ENCODE data around the gene MGAT4B.
"Not testable (repeated sequence)": the region's sequence is repeated elsewhere in the genome, so short reads cannot be mapped to it uniquely, and the experiment has no call there.

Gene MGAT4B

DNA sequence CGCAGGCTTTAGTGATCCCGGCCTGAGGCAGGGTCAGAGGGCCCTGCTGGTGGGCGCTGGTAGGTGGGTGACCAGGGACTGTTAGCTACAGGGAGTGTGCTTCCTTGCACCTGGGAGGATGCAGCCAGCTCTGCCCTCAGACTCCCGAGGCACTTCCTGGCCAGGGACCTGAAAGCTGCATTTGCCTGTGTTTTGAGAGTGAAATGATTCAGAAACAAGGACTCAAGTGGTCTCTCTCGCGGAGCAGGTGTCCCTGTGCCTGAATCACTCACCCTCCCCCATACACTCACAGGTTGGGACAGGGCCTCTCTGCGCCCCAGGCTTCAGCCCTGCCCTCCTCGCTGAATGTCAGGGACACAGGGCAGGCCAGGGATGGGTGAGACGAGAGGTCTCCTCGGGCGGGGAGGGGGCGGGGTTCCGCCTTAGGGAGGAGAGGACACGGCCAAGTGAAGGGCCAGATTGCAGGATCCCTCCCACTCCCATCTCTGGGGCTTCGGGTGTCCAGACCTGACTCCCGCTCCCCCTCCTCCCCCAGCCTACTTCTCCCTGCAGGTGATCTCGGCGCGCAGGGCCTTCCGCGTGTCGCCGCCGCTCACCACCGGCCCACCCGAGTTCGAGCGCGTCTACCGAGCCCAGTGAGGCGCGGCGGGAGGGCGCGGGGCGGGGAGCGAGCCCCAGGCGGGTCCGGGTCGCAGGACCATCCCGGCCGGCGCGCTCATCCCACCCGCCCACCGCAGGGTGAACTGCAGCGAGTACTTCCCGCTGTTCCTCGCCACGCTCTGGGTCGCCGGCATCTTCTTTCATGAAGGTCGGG, 11.4 kb downstream of the MGAT4B start:
- DNase-seq (ENCODE audit: low read depth): no peak

DNA sequence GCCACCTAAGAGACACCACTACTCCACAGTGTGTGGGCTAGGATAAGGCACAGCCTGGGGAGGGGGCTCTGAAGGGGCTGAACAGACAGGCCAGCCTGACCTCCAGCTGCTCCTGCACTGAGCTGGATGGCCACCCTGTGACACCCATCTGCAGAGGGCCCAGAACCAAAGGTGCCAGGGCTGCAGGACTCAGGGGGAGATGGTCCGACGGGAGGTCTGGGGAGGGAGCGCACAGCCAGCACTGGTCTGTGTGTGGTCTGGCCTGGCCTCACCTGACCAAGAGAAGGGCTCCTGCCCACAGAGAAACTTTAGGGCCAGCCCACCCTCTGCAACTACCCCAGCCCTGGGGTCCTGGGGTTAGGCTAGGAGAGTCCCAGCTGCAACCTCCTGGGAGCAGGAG, 12.1 kb downstream of the MGAT4B start:
- no peak for DNase-seq (ENCODE audit: low read depth)

DNA sequence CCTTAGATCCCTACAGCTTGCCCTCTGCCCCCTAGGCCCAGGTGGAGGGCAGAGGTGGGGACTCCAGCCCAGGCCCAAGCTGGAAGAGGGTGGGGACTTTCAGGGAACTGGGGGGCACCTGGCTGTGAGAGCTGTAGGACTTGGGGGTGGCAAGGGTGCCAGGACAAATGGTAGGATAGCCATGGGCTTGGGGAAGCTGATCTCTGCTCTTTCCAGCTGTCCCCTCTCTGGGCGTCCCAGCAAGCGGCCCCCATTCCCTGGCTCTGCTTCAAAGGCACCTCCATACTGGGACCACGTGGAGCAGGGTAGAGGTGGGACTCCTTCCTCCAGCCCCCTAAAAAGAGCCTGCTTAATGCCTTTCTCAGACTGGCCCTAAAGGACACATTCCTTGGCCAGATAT, 12.5 kb downstream of the MGAT4B start:
- DNase-seq (ENCODE audit: low read depth): no peak

DNA sequence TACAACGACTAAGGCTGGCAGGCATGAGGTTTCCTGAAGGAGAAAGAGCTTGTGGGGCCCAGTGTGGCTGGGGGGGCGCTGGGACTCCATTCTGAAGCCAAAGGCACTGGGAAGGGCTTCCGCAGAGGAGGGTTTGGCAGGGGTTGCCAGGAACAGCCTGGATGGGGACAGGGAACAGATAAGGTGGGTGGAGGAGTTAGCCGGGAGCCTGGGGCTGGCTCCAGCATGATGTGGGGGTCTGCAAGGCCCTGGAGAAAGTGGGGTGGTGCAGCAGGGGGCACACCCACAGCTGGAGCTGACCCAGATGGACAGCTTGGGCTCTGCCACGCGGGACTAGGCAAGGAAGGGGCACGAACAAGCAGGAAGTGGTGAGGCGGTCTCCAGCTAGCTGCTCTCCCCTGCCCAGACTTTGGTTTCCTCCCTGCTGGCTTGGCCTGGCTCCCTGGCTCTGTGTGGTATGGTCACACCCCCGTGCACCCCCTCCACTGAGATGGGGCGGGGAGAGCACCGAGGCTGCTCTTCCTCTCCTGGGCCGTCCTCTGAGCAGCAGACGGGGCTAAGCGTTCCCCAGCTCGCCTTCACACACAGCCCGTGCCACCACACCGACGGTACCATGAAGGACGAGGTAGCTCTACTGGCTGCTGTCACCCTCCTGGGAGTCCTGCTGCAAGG, 13.1 kb downstream of the MGAT4B start, which contains the start of gene LTC4S:
TSS of gene LTC4S (plus strand) at position 519 of the 672 bp plus-strand sequence. CDS start at position 614, 95 bp downstream.
- no peak for DNase-seq (ENCODE audit: low read depth)

DNA sequence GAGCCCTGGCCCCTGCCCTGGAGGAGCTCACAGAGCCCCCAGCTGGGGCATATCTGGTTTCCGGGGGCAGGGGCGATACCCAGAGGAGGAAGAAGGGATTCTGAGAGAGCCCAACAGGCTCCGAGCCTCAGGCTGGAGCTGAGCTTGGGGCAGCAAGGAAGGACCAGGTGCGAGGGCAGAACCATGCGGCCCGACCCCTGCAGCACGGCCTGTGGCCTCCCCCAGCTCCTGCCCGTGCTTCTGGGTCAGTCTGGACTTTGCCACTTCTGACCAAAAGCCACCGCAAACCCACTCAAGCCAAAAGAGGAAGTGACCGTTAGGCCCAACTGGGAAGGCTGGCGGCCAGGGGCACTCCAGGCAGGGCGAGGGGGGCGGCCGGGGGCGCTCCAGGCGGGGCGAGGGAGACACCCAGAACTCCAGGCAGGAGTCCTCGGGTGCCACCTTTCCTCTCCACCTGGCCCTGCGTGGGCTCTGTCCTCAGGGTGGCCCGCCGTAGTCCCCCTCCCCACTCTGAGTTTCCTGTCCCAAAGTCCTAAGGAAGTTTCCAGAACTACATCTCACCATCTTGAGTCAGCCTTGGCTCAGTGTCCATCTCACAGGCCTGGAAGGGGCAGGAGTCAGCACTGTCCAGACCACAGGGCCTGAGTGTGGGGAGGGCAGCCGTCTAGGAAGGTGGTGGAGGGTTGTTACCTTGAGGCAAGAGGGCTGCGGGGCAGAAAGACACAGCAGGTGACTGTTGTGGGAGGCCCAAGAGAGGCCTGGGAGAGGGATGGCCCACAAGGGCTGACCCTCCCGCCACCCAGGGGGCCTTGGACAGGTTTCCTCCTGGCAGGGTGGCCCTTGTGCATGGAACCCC, 13.8 kb downstream of the MGAT4B start:
- DNase-seq (ENCODE audit: low read depth): no peak

DNA sequence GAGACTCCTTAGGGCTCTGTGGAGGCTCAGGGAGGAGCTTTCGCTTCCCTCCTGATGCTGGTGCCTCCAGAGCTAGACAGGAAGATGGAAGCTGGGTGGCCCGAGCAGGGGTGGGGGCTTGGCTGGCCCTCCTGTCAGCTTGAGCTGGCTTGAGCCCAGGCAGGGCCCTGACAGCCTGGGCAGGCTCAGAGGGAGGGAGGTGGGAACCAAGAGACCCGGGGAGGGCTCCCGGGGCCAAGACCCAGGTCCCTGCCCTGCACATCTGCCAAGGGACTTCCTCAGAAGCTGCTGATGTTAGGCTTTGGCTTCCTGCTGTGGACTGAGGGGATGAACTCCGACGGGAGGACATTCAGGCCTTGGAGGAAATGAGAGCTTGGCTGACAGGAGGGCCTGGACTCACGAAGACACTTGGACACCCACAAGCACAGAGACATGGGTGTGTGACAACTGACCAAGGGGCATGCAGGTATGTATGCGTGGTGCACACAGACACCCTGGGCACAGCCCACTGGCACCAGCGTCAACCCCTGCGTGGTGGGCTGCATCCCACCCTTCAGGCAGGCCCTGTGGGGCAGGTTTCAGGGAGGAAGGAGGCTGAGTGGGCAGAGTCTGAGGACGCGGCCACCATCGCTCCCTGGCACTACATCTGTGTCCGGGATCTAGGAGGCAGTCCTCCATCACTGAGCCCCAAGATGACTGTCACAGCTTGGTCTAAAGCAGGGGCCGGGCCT, 14.6 kb downstream of the MGAT4B start:
- no peak for DNase-seq (ENCODE audit: low read depth)

DNA sequence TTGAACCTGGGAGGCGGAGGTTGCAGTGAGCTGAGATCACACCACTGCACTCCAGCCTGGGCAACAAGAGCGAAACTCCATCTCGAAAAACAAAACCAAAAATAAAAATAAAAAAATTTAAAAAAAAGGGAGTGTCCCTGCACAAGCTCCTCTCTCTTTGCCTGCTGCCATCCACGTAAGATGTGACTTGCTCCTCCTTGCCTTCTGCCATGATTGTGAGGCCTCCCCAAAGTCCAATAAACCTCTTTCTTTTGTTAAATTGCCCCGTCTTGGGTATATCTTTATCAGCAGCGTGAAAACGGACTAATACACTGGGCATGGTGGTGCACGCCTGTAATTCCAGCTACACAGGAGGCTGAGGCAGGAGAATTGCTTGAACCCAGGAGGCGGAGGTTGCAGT, 17.4 kb downstream of the MGAT4B start:
- DNase-seq (ENCODE audit: low read depth): not testable (repeated sequence)

DNA sequence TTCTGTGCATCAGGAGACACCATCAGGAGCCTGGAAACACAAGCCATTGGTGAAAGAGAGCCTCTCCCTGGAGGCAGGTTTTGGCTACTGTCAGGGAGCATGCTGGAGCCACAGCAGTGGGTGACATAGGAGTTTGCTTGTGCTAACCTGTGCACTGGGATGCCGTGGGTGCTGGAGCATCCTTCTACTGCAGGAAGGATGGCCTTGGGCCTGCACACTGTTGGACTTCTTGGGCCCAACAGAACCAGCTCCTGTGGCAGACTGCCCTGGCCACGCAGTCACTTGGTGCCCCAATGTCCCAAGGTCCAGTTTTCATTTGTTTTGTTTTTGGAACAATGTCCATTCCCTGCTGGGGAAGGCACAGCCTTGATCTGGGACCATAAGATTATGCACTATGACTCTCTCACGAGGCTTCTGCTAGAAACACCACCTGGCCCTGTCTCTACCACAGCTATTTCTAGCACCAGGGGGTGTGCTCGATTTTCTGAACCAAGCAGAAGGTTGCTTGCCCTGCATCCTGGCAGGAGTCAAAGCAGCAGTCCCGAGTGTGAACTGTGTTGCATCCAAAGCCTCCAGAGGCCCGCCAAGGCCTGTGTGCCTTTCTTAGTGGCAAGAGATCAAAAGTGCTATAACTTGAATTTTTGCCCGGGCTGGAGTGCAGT, 18.3 kb downstream of the MGAT4B start:
- no peak for DNase-seq (ENCODE audit: low read depth)

DNA sequence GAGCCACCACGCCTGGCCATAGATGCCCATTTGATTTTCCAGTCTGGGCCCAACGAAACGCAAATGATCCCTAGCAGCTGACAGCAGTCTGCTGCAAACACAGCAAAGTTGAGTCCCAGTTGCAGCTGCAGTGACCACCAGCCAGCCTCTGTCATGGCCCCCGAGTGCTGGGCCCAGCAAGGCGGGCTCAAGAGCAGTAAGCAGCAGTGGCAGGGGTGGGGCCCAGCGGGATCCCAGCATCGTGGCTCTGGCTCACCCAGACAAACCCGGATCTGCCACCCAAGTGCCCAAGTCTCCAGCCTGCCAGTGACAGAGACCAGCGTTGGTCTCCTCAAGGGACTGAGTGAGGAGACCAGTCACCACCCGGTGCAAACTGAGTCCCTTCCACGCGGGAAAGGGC, 19.8 kb downstream of the MGAT4B start:
- no peak for DNase-seq (ENCODE audit: low read depth)

DNA sequence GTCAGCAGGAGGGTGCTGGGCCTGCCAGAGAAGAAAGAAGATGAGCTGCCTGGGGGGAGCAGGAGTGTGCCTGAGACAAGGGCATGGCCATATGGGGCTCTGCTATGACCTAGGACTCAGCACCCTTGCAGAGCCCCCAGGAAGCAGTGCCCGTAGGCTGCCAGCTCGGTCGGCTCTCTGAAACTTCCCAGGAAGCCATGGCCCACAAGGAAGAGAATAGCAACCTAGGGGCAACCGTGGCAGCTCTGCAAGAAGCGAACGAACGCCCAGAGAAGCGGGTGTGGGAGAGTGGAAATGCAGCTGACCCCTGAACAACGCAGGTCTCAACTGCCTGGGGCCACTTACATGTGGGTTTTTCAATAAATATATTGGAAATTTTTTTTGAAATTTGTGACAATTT, 23.5 kb downstream of the MGAT4B start:
- no peak for DNase-seq (ENCODE audit: low read depth)

DNA sequence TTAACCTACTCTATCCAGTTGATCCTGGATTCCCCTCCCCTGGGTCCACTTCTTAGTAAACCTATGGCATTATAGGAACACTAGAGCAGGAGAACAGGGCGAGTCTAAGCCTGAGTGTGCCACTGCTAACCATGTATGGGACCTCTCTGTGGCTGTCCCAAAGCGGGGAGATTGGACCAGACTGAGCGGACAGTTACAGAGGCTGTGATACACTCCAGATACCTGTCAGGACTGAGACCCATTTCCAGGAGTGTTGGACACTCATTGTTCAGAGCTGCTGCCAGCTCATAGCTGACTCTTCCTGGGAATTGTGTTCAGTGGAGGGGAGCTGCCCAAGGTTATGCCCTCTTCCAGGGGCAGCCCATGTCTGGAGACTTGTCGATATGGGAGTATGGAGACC, 24.8 kb downstream of the MGAT4B start:
- DNase-seq (ENCODE audit: low read depth): no peak

DNA sequence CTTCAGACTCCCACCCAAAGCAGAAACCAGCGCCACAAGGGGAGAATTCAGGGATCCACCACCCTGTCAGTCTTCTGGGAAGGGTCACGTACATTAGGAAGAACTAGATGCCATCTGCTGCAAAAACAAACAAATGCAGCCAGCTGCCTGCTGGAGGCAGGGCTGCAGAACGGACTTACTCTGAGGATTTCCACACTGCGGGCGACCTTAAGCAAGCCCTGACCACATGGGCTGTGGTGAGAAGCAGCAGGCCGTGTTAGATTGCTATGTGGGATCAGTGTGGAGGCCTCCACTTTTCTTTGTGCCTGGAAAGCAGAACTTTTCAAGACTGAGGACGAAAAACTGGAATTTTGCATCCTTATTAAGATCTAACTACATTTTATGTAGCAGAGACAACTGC, 26.3 kb downstream of the MGAT4B start:
- no peak for DNase-seq (ENCODE audit: low read depth)

DNA sequence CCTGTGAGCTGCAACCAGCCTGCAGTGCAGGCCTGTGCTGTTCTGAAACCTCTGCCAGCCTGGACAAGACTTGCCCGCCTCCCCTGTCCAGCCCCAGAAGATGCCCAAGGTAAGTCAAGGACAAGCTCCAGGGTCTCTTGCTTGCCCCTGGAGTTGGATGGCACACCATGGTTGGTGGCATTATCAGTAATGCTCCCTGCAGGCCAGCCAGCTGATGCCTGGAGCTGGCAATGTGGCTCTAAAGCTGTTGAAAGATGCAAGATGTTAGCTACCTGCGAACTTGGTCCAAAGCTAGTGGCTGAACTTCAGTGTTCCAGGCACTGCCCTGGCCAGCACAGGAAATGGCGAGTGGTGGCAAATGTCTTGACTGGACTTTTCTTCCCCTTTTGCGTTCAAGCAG, 26.8 kb downstream of the MGAT4B start:
- no peak for DNase-seq (ENCODE audit: low read depth)

DNA sequence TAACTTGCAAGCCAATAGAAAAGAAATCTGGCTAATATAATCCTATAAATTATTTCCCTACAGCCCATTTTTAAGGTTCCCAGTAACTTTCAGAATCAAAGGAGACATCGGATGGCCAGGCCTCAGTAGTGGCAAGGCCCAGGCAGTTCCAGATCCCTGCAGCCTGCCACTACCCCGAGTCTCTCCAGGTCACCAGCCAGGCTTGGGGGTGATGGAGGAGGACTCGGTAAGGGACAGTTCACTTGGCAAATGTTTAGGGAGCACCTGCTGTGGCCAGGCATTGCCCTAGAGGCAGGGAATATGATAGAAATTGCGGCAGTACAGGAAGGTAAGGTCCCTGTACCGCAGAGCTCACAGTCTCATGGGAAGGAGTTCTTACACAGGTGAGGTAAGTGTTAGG, 28.1 kb downstream of the MGAT4B start:
- no peak for DNase-seq (ENCODE audit: low read depth)

DNA sequence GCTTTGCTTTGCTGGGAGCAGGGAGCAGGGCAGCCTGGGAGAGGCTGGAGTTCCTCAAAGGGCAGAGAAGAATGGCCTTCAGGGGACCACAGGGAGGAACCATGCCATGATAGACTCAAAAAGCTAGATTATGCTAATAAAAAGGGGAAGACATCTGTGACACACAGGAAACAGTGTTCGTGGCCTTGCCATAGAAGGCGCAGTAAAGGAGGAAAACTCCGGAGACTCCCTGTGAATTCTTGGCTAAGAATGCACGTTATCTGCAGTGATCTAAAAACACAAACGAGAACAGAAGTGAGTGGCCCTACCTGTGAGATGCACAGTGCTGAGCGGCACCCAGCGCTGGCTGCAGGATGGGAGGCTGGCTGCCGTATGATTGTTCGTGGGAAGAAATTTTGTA, 28.8 kb downstream of the MGAT4B start:
- DNase-seq (ENCODE audit: low read depth): no peak

DNA sequence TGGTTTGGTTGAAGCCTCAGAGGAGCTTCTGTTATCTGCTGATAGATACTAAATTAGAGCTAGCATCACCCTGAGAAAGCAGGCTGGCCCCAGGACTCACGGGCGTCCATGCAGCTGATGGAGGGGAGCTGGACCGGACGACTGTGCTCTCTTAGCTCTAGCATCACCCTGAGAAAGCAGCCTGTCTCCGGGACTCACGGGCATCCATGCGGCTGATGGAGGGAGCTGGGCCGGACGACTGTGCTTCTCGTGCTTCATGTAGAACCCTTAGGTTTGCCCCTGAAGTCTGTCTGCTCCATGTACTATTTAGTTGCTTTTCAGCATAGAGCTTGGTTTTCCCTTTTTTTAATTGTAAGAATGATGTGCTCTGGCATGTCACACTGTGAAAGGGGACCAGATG, 29.2 kb downstream of the MGAT4B start:
- no peak for DNase-seq (ENCODE audit: low read depth)

DNA sequence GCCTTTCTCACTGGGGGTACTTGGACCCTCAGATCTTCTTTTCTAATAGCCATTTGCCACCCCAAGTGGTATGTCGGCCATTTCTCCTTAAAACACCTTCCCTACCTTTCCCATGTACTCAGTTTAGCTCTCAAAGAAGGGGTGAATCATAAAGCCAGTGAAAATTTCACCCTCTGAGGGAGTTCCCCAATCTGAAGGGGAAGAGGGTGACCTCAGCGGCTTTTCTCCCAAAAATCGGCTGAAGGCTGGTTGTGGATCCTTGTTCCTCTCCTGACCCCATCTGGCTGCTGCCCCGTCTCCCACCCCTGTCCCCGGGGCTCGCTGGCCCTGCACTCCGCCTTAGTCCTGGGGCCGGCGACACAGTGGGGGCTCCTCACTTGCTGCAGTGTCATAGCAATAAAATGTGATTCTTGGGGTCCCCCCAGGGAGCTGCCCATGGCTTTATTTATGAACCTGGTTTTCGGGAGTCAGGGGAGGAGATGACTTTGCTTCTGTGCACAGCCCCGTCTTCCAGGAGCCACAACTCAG, 30.2 kb downstream of the MGAT4B start:
- DNase-seq (ENCODE audit: low read depth): no peak

DNA sequence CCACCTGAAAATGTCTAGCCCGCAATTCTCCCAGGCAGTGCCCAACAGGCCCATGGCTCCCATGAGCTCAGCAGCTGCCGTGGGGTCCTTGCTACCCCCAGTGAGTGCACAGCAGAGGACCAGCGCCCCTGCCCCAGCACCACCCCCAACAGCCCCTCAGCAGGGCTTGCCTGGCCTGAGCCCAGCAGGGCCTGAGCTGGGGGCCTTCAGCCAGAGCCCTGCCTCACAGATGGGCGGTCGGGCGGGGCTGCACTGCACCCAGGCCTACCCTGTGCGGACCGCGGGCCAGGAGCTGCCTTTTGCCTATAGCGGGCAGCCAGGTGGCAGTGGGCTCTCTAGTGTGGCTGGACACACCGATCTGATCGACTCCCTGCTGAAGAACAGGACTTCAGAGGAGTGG, 32.2 kb downstream of the MGAT4B start:
- DNase-seq (ENCODE audit: low read depth): no peak

DNA sequence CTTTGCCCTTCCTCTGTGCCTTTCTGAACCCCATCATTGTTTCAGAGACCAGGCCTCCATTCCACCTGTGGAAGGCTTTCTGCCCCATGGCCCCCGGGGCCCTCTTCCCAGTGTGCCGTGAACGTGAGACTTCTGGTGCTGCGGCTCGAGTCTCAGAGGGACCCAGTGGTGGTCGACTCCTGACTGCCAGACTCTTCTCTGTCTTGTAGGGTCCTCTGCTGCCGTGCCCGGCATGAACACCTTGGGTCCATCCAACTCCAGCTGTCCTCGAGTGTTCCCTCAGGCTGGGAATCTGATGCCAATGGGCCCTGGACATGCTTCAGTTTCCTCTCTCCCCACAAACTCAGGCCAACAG, 33.0 kb downstream of the MGAT4B start:
- DNase-seq (ENCODE audit: low read depth): no peak

DNA sequence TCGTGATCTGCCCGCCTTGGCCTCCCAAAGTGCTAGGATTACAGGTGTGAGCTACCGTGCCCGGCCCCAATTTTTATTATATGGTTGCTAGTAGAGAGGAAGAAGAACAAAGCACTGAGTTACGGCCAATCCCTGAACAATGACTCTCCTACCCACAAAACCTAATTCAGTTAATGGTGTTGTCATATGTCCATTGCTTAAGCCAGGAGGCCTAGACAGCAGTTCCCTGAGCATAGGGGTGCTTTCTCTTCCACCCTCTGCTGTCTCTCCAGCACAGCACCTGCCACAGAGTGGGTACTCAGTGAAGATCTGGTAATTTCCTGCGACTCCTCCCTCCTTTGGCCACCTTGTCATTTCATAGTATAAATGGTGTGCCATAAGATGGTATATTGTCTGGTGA, 34.3 kb downstream of the MGAT4B start:
- no peak for DNase-seq (ENCODE audit: low read depth)

DNA sequence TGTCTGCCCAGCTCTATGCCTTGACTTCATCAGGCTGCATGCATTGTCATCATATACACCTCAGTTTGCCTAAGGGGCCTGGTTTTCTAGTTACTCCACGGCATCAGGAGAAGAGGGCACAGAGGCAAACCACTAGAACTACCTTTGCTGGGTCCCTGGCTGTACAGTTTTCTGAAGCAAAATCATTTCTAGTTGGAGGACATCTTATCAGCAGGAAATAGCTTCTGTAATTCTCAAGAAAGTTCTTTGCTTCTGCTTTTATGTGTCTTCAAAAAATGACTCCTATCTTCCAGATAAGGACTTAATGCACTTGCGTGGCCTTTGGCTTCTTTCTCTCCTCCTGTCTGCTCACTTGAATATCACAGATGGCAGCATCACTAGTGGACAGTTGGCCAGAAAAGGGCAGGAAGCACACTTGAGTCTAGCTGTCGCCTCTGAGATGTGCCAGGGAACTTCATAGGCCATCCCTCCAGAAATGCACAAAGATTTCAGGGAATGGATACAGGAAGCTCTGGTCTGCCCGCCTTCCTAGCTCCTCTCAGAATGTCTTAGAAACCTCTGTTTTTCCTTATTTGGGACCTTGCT, 35.3 kb downstream of the MGAT4B start:
- no peak for DNase-seq (ENCODE audit: low read depth)
